ENCODE results near the gene PLOD3. TPM values are rescaled to one million over a fixed set of nuclear protein-coding genes. Genes with fewer than 3 reads are reported as not detected.
A peak's percentile ranks its signal among the peaks of the same experiment; 100 is the strongest.

PLOD3 gene
- total RNA-seq, 2 donors from 2014 or later: 66.2 to 72.3 TPM

GRCh38 chr7:101165958-101166647, 51.3 kb downstream of the PLOD3 start:
- peak overlapping the region; percentile 76 for H3K4me3 Mint-ChIP-seq
- H3K36me3 Mint-ChIP-seq: no peaks in the 10 kb centered on the region
- DNase-seq (ENCODE audit: low spot score) (no peak), ATAC-seq (no peak)
- peaks cover 46 to 56% of the 10 kb centered on the region in 2 donors for H3K27me3 Mint-ChIP-seq
- H3K27ac Mint-ChIP-seq: peak overlapping the region in 1 of 2 donors; percentile 74
- no peaks in the 10 kb centered on the region for H3K9me3 Mint-ChIP-seq
- peaks cover 39 to 43% of the 10 kb centered on the region in 2 donors for H3K4me1 Mint-ChIP-seq (ENCODE audit: low read depth in 2 of 2)

- Mint-ChIP-seq H3K4me3 (peak within 1 kb of the TSS; percentile 76), H3K9me3 (no peaks in the 10 kb centered on the region), H3K27me3 (peaks cover 39 to 48% of the 10 kb centered on the region in 2 donors), H3K36me3 (no peaks in the 10 kb centered on the region), H3K27ac (peak within 1 kb of the TSS in 1 of 2 donors; percentile 74), H3K4me1 (ENCODE audit: low read depth in 2 of 2) (peaks cover 32 to 36% of the 10 kb centered on the region in 2 donors)
- DNase-seq (ENCODE audit: low spot score): peak; percentile 95
- peak; percentile 89 to 95 for ATAC-seq
These were observed 52.1 kb downstream of the PLOD3 start, which contains the start of gene VGF for GRCh38 chr7:101165075-101165957. Gene VGF, minus strand, starts transcription at chr7:101165569. Its CDS starts 726 bp downstream, at chr7:101164843.

GRCh38 chr7:101164071-101164840, 53.1 kb downstream of the PLOD3 start:
- no peak overlapping the region for H3K27ac Mint-ChIP-seq
- peak overlapping the region; percentile 36 for H3K4me3 Mint-ChIP-seq
- H3K4me1 Mint-ChIP-seq (ENCODE audit: low read depth in 2 of 2): peaks cover 26 to 29% of the 10 kb centered on the region in 2 donors

GRCh38 chr7:101163279-101164070, 53.9 kb downstream of the PLOD3 start:
- no peaks in the 10 kb centered on the region for H3K9me3 Mint-ChIP-seq
- H3K27me3 Mint-ChIP-seq: peaks cover 27 to 30% of the 10 kb centered on the region in 2 donors
- peaks cover 18 to 24% of the 10 kb centered on the region in 2 donors for H3K4me1 Mint-ChIP-seq (ENCODE audit: low read depth in 2 of 2)
- peak overlapping the region; percentile 64 for H3K4me3 Mint-ChIP-seq
- H3K27ac Mint-ChIP-seq: no peak overlapping the region
- DNase-seq (ENCODE audit: low spot score): no peak
- ATAC-seq: peak; percentile 36 to 40
- H3K36me3 Mint-ChIP-seq: no peaks in the 10 kb centered on the region

More at GRCh38 chr7:101164071-101164840, 53.1 kb downstream of the PLOD3 start:
- Mint-ChIP-seq H3K36me3 (no peaks in the 10 kb centered on the region), H3K27me3 (peaks cover 32 to 38% of the 10 kb centered on the region in 2 donors), H3K9me3 (no peaks in the 10 kb centered on the region)
- DNase-seq (ENCODE audit: low spot score): no peak
- no peak for ATAC-seq

GRCh38 chr7:101162551-101163278, 54.7 kb downstream of the PLOD3 start:
- Mint-ChIP-seq H3K27ac (no peak overlapping the region), H3K36me3 (no peaks in the 10 kb centered on the region), H3K9me3 (no peaks in the 10 kb centered on the region), H3K27me3 (peaks cover 22% of the 10 kb centered on the region in 2 donors), H3K4me1 (ENCODE audit: low read depth in 2 of 2) (peaks cover 14 to 20% of the 10 kb centered on the region in 2 donors), H3K4me3 (peak overlapping the region; percentile 64)
- ATAC-seq: peak in 1 of 2 donors; percentile 25
- DNase-seq (ENCODE audit: low spot score): no peak

GRCh38 chr7:101161692-101162471, 55.5 kb downstream of the PLOD3 start:
- H3K27me3 Mint-ChIP-seq: peaks cover 14% of the 10 kb centered on the region in 2 donors
- H3K36me3 Mint-ChIP-seq: no peaks in the 10 kb centered on the region
- DNase-seq (ENCODE audit: low spot score): no peak
- no peak for ATAC-seq
- H3K27ac Mint-ChIP-seq: no peak overlapping the region
- H3K4me1 Mint-ChIP-seq (ENCODE audit: low read depth in 2 of 2): peaks cover 10 to 14% of the 10 kb centered on the region in 2 donors
- peak overlapping the region; percentile 64 for H3K4me3 Mint-ChIP-seq
- no peaks in the 10 kb centered on the region for H3K9me3 Mint-ChIP-seq

GRCh38 chr7:101160910-101161309, 56.5 kb downstream of the PLOD3 start:
- Mint-ChIP-seq H3K27ac (no peak overlapping the region), H3K27me3 (peaks cover 7 to 9% of the 10 kb centered on the region in 2 donors), H3K36me3 (no peaks in the 10 kb centered on the region), H3K9me3 (no peaks in the 10 kb centered on the region), H3K4me3 (no peak overlapping the region), H3K4me1 (ENCODE audit: low read depth in 2 of 2) (peaks cover 6 to 9% of the 10 kb centered on the region in 2 donors)
- no peak for DNase-seq (ENCODE audit: low spot score)
- no peak for ATAC-seq

GRCh38 chr7:101159696-101160674, 57.4 kb downstream of the PLOD3 start:
- no peaks in the 10 kb centered on the region for H3K36me3 Mint-ChIP-seq
- H3K4me3 Mint-ChIP-seq: no peak overlapping the region
- H3K27ac Mint-ChIP-seq: no peak overlapping the region
- peaks cover 0 to 4% of the 10 kb centered on the region in 2 donors for H3K27me3 Mint-ChIP-seq
- no peaks in the 10 kb centered on the region for H3K9me3 Mint-ChIP-seq
- no peak for DNase-seq (ENCODE audit: low spot score)
- H3K4me1 Mint-ChIP-seq (ENCODE audit: low read depth in 2 of 2): peaks cover 4 to 7% of the 10 kb centered on the region in 2 donors
- ATAC-seq: no peak

- Mint-ChIP-seq H3K4me1 (ENCODE audit: low read depth in 2 of 2) (peaks cover 9 to 14% of the 10 kb centered on the region in 2 donors), H3K36me3 (no peaks in the 10 kb centered on the region), H3K9me3 (no peaks in the 10 kb centered on the region), H3K27me3 (peaks cover 0 to 5% of the 10 kb centered on the region in 2 donors), H3K4me3 (no peak overlapping the region), H3K27ac (no peak overlapping the region)
- no peak for DNase-seq (ENCODE audit: low spot score)
- no peak for ATAC-seq
These were observed 60.4 kb downstream of the PLOD3 start for GRCh38 chr7:101156866-101157589.

- Mint-ChIP-seq H3K27ac (no peak overlapping the region), H3K36me3 (no peaks in the 10 kb centered on the region), H3K9me3 (no peaks in the 10 kb centered on the region), H3K4me3 (no peak overlapping the region), H3K27me3 (peaks cover 0 to 5% of the 10 kb centered on the region in 2 donors), H3K4me1 (ENCODE audit: low read depth in 2 of 2) (peaks cover 9 to 14% of the 10 kb centered on the region in 2 donors)
- ATAC-seq: no peak
- no peak for DNase-seq (ENCODE audit: low spot score)
These were observed 61.1 kb downstream of the PLOD3 start for GRCh38 chr7:101156277-101156676.

Data from natural killer cell treated with Interleukin-12 subunit alpha and Interleukin-12 subunit beta and Interleukin-15 and Interleukin-18, amount 100 ng/mL, for 72 hours (primary cell).